H4 (cell line): Measurements from ENCODE around the gene SRGAP1. TPM values are rescaled to one million over a fixed set of nuclear protein-coding genes. Genes with fewer than 3 reads are reported as not detected.

Experiments used
- DNase-seq: peaks from one replicate; pipeline ENCODE4 v3.0.0-alpha.2; 2015; ENCODE audit warnings: low spot score
- total RNA-seq: library from RNA; depleted of rRNA; stranded (reverse); fragments of >200 nt; shearing (Covaris generic); gene quantifications from 2 replicates; pipeline ENCODE4 v1.2.3, GENCODE V29; 2014

Gene SRGAP1
- total RNA-seq, 1 experiment from 2014 or later: 1.6 TPM

DNA sequence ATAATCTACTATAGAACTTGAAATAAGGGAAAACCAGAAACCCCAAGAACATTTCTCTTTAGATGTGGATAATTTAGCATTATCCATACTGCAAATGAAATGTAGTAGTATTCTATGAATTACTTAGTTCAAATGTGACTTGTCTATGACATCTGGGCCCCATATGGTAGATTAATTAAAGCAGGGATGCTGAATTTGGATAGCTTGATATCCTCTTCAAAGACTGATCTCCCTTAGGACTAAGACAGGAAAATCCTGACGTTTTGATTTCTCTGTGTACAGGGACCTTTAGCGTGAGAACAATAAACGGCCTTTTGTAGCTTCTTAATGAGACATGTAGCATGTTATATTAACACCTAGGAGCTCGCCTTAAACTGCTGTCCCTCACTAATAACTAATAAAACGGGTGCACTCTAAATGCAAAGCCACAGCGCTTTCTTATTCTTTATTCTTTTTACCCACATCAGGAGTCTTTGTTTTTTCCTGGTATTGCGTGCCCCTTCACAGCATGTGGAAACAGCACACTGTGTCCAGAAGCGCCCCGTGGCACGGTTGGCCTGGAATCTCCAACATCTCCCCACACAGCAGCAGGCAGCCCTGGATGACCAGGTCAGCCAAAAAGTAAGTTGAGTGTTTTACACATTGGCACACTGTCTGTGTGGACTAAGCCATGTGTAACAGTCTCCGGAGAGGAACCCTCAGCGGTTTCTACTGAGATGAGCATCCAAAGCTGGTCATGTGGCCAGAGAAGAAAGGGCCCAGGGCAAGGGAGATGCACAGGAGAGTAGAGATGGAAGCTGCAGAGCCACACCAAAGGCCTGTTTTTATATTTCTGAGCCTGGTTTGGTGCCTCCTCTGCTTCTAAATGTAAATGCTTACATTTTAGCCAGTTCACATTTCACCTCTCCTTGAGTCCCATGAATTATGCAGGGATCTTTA is 93.1 kb downstream of the SRGAP1 start:
- no peak for DNase-seq

DNA sequence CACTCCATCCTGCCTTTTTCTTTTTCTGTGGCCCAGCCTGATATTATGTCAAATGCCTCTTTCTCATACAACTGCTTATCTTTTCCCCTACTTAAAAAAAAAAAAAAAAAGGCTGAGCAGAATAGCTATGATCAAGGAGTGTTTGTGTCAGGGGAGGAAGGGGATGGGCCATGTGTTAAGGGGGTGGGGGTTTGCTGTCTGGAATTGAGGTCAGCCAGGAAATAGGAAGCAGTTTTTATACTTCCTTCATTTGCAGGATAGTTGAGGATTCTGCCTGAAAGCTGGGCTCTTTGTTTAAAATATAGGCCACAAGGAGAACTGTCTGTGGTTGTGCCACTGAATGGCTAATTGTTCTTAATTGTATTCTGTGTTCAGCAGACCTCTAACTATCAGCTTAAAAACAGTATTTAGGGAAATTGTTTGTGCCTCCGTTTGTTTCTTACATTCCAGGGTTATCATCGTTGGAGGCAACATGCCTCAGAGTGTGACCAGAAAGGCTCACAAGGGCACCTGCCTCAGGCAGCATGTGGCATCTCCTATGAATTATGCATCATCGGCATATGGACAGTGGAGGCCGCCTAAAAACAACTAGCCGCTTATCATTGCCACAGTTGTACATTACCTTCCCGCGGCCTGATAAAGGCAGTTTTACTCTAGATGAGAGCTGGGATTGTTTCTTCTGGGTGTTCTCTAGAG is 96.0 kb downstream of the SRGAP1 start:
- no peak for DNase-seq

DNA sequence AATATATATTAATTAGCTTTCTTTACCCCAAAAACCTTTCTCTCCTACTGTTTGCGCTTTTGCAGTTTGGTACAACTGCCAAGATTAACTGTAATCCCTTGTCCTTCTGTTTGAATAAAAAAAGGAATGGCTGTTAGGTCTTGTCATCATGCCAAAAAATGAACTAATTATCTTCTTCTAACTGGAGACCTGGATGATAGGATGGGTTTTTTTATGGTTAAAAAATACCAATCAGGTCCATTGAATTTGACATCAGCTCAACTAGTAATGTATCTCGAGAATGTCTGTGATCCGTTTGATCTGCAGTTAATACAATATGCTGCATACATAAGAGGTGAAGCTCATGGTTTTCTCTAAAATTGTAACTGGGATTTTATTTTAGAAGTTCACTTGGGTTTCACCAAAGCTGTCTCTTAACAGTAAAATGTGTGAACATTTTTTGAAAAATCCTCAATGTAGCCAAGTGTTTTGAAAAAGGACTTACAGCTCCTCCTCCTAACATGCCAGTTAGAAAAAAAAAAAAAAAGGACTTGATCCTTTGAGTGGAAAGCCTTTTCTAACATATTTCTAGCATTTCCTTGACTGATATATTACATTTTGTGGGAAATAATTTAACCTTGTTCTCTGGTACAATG is 96.8 kb downstream of the SRGAP1 start:
- DNase-seq: no peak

DNA sequence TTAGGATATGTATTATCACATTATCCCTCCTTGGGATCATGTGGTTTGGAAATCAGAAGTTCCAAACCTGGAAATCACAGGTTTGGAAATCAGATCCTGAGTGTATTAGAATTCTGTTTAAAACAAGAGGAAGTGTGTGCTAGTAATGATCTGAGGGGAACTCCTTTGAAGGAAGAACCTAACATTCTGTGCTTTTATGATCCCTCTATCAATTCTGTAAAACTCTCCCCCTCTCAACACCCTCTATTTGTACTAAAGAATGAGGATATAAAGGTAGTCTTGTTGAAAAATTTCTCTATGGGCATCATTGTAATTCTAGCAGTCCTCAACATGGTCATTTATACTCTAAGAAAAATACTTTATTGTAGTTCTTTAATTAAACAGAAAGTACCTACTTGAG is 97.4 kb downstream of the SRGAP1 start:
- no peak for DNase-seq

DNA sequence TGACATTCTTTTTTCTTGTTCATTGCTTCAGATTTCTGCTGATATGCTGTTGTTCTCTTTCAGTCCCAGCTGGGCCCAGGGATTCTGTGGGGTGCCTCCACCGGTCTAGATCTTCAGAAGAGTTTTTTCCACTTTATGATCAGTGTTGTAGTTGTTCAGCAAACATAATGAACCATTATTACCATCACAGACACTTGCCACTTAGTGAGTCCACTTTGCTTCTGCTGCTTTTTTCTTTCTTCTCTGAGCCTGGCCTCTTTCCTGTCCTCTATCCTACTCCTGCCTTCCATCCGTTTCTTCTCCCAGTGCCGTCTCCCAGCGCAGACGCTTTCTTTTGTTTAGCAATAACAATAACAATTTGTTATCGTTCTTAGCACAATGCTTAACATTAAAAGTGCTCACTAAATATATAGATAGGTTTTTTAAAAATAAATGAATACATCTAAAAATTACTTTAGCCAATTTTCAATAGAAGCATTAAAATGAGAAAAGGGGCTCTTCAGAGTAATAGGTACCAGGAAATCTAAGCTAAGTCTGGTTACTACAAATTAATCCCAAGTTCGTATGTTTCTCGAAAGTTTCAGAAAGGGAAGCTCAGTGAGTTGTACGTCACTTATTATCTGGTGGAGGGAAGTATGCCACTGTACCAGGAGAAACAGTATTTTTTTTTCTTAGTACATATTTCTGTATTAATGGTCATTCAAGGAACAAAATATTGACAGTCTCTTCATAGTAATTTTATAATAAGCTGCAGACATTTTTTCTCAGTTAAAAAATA is 98.2 kb downstream of the SRGAP1 start:
- DNase-seq: no peak

DNA sequence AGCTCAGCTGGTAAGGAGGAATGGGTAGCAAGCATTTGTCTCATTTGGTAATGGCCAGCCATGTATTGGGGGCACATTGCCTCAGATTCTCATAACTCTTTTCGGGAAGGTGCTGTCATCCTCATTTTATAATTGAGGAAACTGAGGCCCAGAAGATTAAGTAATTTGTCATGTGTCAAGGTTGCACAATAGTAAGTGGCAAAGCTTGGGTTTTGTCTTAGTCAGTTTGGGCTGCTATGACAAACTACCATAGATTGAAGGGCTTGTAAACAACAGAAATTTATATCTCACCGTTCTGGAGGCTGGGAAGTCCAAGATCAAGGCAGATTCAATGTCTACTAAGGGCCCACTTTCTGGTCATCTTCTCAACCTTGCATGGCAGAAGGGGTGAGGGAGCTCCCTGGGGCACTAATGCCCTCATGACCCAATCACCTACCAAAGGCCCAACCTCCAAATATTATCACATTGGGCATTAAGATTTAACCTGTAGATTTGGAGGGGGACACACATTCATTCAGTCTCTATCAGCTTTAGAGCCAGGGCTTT is 99.6 kb downstream of the SRGAP1 start:
- DNase-seq: no peak

DNA sequence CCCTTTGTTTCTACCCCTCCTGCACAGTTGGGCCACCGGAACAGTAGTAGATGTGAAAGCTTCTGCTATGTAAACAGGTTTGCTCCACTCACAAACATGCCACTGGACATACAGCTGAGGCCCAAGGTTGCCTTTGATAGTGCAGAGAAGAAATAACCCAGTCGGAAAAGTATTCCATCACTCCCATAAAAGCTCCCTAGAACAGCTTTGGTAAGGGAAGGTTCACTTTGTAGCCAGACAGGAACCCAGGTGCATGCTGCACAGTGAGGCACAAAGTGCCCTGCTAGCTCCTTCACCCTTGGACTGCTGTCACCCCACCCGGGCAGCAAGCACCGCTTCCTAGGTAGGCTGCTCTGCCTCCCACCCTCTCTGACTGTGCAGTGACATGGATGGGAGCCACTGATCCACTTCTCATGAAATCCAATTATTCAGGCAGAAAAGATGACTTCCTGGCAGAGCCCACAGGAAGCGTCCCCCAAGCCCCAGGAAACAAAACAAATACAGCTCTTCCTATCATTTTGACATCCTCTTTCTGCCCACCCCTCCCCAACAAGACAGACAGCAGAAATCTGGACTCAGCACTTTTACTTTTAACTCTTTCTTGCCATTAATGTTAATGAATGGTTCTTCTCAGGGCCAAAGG is 100.2 kb downstream of the SRGAP1 start:
- DNase-seq: no peak

DNA sequence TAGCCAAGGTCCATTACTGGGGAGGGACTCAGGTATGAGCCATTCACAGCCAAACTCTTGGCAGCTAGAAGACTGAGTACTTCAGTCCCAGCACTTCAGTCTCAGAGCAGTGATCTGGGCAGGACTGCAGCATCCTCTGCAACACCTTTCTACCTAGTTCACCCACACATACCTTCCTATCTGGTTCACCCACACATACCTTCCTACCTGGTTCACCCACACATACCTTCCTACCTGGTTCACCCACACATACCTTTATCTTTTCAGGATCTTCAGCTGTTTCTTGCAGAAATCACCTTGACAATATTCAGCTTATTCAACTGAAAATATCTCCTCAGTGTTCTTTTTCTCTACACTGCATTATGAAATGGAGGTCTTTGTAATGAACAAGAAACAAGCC is 101.3 kb downstream of the SRGAP1 start:
- no peak for DNase-seq

DNA sequence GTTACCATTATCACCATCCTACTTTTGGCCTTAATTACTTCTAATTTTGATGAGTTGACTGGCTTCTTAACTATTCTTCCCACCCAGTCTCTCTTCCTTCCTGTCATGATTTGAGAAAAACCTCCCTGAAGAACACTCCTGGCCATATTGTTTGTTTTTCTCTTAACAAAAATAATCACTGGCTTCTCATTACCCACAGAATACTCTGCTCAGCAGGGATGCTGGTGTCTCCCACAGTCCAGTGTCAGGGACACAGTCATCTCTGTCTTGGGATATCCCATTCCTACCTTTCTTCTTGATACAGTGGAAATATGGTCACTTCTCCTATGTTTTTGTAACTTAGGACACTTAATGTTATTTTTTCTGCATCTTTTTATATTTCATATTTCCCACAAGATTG is 103.7 kb downstream of the SRGAP1 start:
- no peak for DNase-seq

DNA sequence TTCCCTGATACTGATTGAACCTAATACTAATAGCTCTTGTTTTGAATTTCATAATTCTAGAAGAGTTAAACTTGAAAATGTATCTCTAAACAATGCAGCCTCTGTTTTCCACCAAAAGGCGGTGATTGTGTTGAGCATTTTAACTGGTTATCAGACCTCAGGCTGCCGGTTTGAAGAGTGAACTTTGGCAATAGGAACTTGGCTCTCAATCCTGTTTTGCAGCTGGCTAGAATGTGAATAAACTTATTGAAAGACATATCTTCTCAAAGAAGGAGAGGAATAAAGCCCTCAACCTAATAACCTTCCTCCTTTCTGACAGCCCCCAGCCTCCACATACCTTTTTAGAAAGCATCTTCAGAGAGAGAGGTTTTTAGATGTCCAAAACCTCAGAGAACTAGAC is 105.4 kb downstream of the SRGAP1 start:
- DNase-seq: no peak

DNA sequence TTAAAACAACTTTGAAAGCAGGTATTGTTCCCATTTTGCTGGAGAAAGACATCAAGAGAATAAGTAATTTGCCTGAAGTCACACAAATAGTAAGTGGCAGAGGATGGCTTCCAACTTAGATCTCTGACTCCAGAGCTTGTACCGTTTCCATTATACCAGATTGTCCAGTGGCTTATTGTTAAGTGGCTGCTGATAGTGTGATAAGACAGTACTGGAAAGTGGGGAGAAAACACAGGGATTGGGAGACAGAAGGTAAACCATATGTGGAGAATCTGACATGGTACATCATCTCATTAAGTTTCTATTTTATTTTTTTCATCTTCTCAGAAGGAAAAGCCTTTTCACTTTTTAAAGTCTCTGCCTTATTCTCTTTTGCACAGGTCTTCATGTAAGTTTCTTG is 108.5 kb downstream of the SRGAP1 start:
- DNase-seq: no peak

DNA sequence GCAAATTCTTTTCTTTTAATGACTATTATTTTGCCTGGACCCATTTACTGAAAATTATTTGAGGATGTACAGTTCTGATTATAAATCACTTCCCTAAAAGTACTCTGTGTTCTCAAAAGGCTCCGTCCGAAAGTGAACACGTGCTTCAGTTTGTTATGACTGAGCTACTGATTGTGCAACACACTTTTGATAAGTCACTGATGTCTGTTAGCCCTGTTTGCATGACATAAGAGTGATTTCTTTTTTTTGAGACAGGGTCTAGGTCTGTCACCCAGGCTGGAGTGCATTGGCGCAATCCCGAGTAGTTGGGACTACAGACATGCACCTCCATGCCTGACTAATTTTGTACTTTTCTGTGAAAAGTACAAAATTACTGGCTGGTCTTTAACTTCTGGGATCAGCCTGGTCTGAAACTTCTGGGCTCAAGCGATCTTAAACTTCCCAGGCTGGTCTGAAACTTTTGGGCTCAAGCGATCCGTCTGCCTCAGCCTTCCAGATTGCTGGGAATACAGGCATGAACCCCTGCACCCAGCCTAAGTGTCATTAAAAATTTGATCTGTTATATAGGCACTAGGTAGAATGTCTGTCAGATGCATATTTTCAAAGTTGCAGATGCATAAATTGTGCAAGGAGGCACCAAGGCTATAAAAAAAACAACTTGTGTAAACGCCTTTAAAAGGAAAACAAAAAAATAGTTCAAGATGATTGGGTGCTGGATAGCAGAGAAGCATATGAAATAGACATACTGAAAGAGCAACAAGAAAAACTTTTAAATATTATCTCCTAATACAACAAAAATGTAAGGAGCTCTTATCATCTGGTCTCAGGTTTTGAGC is 111.5 kb downstream of the SRGAP1 start:
- DNase-seq: no peak

DNA sequence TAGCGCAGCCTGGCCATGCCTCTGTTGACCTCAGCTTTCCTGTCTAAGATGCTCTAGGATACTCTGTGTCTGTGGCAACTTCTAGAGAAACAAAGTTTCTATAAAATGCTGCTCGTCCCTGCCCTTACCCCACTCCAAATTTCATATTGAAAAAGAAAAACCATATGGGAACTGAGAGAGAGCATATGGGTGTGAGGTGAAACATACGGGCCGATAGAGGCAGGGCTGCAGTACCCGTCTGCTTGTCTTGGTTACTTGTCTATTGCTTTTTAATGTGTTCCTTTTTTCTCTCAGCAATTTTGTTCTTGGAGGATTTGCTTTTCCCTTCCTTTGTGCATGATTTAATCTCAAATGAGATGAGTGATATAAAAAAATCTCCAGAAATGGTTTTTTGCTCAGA is 113.0 kb downstream of the SRGAP1 start:
- DNase-seq: no peak

DNA sequence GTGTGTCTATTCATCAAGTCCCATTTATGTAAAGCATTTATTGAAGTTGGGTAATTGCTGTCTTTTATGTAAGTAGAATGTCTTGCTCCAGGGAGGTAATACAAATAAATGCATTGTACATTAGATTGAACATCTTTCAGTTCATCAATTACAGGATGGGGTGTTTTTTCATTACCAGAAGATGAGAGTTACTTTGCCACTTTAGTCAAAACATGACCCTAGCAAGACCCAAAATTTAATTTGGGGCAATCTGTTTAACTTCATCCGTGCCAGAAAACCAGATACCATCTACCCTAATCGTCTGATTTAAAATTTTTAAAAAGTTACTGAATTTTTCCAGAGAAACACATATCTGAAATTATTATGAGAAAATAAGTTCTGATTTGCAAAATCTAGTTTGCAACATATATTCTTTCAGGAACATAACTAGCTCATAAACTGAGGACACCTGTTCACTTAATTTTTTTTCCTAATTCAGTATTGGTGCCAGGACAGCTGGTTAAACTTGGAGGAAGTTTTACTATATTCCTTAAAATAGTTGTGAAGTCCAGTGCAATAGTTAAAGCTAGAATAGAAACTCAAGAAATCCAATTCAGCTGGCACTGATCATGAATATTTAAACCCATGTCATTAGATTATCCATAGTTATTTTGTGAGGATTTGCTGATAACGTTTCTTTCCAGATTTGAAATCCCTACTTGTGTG is 114.5 kb downstream of the SRGAP1 start:
- DNase-seq: no peak

DNA sequence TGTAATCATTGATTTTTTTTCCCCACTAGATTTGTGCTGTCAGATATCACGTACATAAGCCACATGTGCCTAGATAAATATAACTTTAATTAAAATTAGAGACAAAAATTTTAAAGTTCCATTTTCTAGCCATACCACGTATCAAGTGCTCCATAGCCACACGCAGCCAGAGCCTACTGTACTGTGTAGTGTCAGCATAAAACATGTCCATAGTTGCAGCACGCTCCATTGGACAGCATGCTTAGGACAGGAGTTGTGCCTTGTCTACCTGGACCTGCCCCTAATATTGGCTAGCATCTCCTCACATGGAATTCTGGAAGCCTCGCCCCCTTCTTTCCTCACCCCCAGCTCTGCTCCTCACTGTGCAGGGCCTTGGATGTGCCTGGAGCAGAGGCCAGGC is 116.5 kb downstream of the SRGAP1 start:
- no peak for DNase-seq

DNA sequence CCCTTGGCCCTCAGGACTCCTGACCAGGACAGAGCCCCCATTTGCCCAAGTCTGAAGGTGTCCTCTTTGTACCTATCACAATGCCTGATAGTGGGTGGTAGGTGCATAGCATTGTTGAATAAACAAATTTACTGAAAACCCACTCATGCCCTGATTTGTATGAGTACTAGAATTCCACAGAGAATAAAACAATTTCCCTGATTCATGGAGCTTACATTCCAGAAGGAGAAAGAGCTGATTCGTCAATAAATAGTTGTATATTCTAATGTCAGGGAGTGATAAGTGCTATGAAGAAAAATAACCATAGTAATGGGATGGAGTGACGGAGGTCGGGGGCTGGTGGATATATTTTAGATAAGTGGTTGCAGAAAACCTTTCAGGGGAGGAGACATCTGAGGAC is 117.0 kb downstream of the SRGAP1 start:
- no peak for DNase-seq

DNA sequence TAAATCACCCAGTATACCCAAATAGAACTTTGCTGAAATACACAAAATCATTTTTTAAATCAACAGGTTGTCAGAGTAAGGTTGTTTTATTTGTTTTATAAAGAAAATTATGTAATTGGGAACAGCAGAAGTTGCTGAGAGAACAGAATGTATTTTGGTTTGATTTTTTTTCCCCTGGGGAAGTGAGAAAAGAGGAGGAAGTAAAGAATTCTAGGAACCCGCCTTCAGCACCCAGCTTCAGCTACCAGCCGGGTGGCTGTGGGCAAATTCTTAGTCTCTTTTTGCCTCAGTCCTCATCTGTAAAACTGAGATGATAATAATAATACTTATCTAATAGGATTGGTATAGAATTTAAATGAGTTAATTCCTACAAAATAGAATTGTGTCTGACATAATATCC is 119.4 kb downstream of the SRGAP1 start:
- no peak for DNase-seq

DNA sequence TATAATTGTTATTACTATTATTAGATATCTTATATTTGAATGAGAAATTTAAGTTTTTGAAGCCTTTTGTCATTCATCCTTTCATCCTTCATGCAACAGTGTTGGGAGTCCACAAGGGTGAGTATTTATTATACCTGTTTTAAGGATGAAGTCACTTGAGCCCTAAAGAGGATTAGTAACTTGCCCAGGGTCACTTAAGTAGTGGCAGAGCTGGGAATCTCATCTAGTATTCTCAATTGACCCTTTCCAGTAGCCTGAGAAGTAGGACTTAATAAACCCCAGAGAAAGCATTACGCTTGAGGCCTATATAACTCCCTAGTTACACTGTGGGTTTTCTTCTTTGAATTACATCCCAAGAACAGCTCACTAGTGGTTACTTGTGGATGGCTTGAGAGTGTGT is 119.8 kb downstream of the SRGAP1 start:
- no peak for DNase-seq

DNA sequence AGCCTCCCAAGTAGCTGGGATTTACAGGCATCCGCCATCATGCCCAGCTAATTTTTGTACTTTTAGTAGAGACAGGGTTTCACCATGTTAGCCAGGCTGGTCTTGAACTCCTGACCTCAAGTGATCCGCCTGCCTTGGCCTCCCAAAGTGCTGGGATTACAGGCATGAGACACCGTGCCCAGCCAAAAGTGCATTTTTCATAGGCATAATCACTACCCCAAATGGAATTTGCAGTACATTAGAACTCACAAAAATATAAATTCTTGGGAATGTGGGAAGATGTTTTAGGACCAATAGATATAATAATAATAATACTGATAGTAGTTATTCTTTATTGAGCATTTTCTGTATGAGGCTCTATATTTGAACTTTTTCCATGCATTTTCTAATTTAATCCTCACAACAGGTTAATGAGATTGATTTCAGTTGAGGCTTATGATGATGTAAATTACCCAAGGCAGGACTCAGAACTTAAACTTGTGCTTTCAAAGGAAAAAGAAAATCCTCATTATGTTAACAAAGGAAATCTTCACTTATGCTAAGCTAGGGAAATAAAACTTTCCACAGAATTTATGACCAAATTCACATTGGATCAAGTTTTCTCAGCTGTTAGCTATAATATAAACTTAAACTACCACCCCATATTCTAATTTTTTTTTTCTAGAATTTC is 121.6 kb downstream of the SRGAP1 start:
- no peak for DNase-seq
